ENCODE results near the gene PAN2.
"Not testable (repeated sequence)": the region's sequence is repeated elsewhere in the genome, so short reads cannot be mapped to it uniquely, and the experiment has no call there.

The PAN2 gene

GRCh38 chr12:56304276-56304675 is 29.5 kb downstream of the PAN2 start:
- DNase-seq, result no peak

GRCh38 chr12:56300644-56301464 is 32.9 kb downstream of the PAN2 start:
- DNase-seq, result no peak

GRCh38 chr12:56299853-56300643 is 33.8 kb downstream of the PAN2 start, which contains the start of gene CS:
Gene CS (minus strand): TSS chr12:56300330. CDS start chr12:56300201, 129 bp downstream.
- DNase-seq, result peak; percentile 100

- peak; percentile 55 for DNase-seq
Measured at GRCh38 chr12:56299308-56299852, 34.4 kb downstream of the PAN2 start.

GRCh38 chr12:56298828-56299227 is 35.0 kb downstream of the PAN2 start:
- no peak for DNase-seq

- no peak for DNase-seq
Measured at GRCh38 chr12:56297400-56297799, 36.4 kb downstream of the PAN2 start.

GRCh38 chr12:56296295-56296694 is 37.5 kb downstream of the PAN2 start:
- DNase-seq, result no peak

- no peak for DNase-seq
Measured at GRCh38 chr12:56293795-56294194, 40.0 kb downstream of the PAN2 start.

- no peak for DNase-seq
Measured at GRCh38 chr12:56288705-56289387, 45.0 kb downstream of the PAN2 start.

GRCh38 chr12:56286044-56286830 is 47.6 kb downstream of the PAN2 start:
- DNase-seq, result no peak

- DNase-seq, result not testable (repeated sequence)
Measured at GRCh38 chr12:56284263-56284662, 49.5 kb downstream of the PAN2 start.

GRCh38 chr12:56282579-56282978 is 51.2 kb downstream of the PAN2 start:
- DNase-seq, result no peak

GRCh38 chr12:56282030-56282429 is 51.8 kb downstream of the PAN2 start:
- no peak for DNase-seq

- no peak for DNase-seq
Measured at GRCh38 chr12:56280849-56281248, 53.0 kb downstream of the PAN2 start.

GRCh38 chr12:56278905-56279304 is 54.9 kb downstream of the PAN2 start:
- DNase-seq, result no peak

GRCh38 chr12:56274299-56274698 is 59.5 kb downstream of the PAN2 start:
- no peak for DNase-seq

GRCh38 chr12:56272468-56272867 is 61.3 kb downstream of the PAN2 start:
- not testable (repeated sequence) for DNase-seq

GRCh38 chr12:56271031-56271430 is 62.8 kb downstream of the PAN2 start:
- DNase-seq, result no peak

- DNase-seq, result no peak
Measured at GRCh38 chr12:56267443-56268071, 66.2 kb downstream of the PAN2 start.

- DNase-seq, result peak; percentile 92
Measured at GRCh38 chr12:56266693-56267442, 66.9 kb downstream of the PAN2 start, which contains the start of gene COQ10A. Gene COQ10A (plus strand): TSS chr12:56266942. CDS start chr12:56267119, 177 bp downstream.

All from NCI-H146 (cell line).